Urinary bladder (tissue), 4 donors: ENCODE data around the gene FAM110D. TPM values are rescaled to one million over a fixed set of nuclear protein-coding genes. Genes with fewer than 3 reads are reported as not detected.

ENCODE experiments used
- DNase-seq: peaks from one replicate; pipeline ENCODE4 v3.0.0-alpha.2; 2015; ENCODE audit errors: extremely low spot score
- H3K27ac ChIP-seq: one replicate; pipeline ENCODE4 v1.5.1; 2013; ENCODE audit warnings: low read depth, mild to moderate bottlenecking, moderate library complexity
- H3K36me3 ChIP-seq: one replicate; pipeline ENCODE4 v1.6.1; 2013; ENCODE audit warnings: mild to moderate bottlenecking, moderate library complexity; ENCODE audit not compliant: insufficient read depth
- H3K4me1 ChIP-seq: one replicate; pipeline ENCODE4 v1.6.1; 2013; ENCODE audit warnings: mild to moderate bottlenecking, moderate library complexity; ENCODE audit not compliant: insufficient read depth
- H3K4me3 ChIP-seq: one replicate; pipeline ENCODE4 v1.5.1; 2013; ENCODE audit warnings: low read depth, low read length
- WGBS: extraction: QIAGEN DNeasy Blood & Tissue Kit; methylation state at CpG from one replicate; pipeline ENCODE4 v1.1.7; 2013; 5-methylcytosine and 5-hydroxymethylcytosine counted together
- polyA plus RNA-seq: library from polyadenylated mRNA; stranded (reverse); fragments of 200-250 nt; gene quantifications from one replicate; pipeline ENCODE4 v1.2.3, GENCODE V29; 2013
- total RNA-seq: library from RNA; depleted of rRNA; stranded (reverse); fragments of >200 nt; gene quantifications from one replicate; pipeline ENCODE4 v1.2.3, GENCODE V29; 2014
- donor health status: healthy with polysubstance abuse.
- donor health status: healthy.

The FAM110D gene
- total RNA-seq = 1.6 TPM
- 7.4 TPM for polyA plus RNA-seq

DNA sequence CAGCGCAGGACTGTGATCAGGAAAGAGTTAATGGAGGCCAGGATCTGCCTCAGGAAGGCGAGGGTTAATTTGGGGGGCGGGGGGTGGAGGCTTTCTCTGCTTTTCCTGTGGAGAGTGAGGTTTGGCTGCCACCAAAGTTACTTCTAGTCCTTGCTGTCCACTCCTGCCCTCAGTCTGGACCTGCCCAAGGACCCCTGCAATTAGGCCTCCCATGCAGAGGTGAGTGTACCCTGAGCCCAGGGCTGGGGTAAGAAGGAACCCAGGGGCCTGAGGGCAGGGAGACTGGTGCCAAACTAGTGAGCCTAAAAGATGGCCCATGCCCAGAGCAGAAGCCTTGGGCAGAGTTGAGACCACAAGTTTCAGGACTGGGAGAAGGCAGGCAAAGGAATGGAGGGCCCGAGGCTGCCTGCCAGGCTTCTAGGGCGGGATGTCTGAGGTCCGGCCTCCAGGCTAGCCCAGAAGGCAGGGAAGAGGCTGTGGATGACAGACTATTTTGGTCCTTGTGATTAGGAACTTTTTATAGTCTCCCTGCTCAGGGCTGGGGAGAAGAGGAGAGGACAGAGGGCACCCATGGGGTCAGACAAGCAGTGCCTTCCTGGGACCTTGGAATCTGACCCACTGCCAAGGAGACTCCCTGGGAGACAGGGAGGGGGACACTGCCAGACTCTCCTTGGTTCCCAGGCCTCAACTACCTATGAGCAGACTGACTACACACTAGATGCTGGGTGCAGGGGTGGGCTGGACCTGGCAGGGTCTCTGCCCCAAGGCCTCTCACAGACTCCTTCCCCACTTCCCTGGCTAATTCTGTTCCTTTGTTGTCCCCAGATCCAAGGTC lies at the start of gene FAM110D:
FAM110D (plus strand) TSS at position 172 of the 835 bp plus-strand sequence. CDS start 2,213 bp downstream, outside the sequence.
- no peaks in the 10 kb centered on the region for H3K4me1 ChIP-seq
- H3K27ac ChIP-seq = no peak within 1 kb of the TSS
- H3K36me3 ChIP-seq = no peaks in the 10 kb centered on the region
- H3K4me3 ChIP-seq = peak within 1 kb of the TSS; percentile 24
- 51% methylated on average over 6 of the region's 6 CpGs for WGBS
- DNase-seq = no peak

DNA sequence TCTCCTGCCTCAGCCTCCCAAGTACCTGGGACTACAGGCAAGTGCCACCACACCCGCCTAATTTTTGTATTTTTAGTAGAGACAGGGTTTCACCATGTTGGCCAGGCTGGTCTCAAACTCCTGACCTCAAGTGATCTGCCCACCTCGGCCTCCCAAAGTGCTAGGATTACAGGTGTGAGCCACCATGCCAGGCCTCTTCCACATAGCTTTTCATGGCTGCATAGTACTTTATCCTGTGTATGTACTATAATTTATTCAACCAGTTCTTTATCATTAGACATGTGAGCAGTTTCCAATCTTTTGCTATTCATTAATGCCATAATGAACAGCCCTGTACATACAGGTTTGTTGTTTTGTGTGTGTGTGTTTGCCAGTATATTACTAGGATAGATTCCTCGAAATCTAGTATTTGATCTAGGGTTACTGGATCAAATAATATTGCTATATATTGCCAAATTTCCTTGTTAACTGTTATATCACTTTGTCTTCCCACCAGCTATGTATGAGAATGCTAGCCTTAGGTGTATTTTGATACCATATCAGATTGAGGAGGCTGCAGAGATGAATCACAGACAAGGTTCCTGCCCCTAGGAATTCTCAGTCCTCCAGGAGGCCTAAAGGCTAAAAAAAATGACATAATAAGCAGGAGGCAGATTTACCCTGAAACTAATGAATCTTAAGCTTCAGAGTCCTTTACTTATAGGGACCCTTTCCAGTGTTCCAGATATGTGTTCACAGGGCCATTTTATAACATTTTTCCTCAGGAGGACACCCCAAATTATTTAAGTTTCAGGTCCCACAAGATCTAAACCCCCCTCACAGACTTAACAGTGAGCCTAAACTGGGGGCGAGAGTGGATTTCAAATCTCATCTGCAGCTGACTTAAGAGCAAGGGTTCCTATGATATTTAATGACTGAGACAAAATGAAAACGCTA lies 49.4 kb upstream of the FAM110D start:
- 89% methylated on average over 5 of the region's 5 CpGs for WGBS
- no peak overlapping the region for H3K4me3 ChIP-seq

DNA sequence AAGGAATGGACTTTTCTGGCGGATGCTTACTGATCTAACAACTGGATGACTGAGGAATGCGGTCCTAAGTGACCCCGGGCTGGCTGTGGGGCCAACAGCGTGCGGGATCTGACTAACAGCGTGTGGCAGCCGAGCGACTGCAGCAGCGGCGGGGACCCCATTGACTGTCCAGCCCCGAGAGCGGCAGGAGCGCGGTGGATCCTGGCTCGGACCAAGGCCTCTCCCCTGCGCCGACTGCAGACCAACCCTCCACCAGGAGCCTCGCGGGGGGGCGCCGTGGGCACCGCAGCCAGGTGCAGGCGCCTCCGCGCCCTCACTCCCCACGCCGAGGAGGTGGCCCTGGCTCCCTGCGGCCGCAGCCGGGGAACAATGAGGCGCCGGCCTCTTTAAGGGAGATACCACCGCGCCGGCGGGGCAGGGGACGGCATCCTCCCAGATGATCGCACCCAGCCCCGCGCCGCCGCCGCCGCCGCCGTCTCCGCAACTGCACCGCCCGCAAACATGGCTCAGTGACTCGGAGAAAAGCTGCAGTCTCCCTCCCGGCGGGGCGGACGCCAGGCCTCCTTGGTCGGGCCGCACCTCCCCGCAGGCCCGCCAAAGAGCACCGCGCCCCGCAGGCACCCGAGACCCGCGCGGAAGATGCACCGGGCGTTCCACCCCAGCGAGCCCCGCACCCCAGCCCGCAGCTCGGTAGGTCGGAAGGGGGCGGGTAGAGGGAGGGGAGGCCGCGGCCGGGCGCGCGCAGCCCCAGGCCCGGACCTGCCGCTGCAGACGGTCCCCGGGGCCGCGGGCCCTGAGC lies 47.9 kb upstream of the FAM110D start:
- H3K36me3 ChIP-seq = no peaks in the 10 kb centered on the region
- peak overlapping the region; percentile 88 for H3K27ac ChIP-seq
- WGBS = under 1% methylated on average over 85 of the region's 85 CpGs
- H3K4me3 ChIP-seq = peak overlapping the region; percentile 85
- DNase-seq = no peak
- peaks cover 2% of the 10 kb centered on the region for H3K4me1 ChIP-seq

More for the DNA sequence above, 49.4 kb upstream of the FAM110D start:
- no peak overlapping the region for H3K27ac ChIP-seq
- peaks cover 2% of the 10 kb centered on the region for H3K4me1 ChIP-seq
- no peak for DNase-seq
- no peaks in the 10 kb centered on the region for H3K36me3 ChIP-seq

- Histone ChIP-seq H3K27ac (peak within 1 kb of the TSS; percentile 89), H3K4me3 (peak within 1 kb of the TSS; percentile 85), H3K4me1 (peaks cover 2% of the 10 kb centered on the region), H3K36me3 (no peaks in the 10 kb centered on the region)
- DNase-seq = peak; percentile 76
- under 1% methylated on average over 96 of the region's 96 CpGs for WGBS
Measured at GRCh38 chr1:26111530-26112406, 47.1 kb upstream of the FAM110D start, which contains the start of gene PDIK1L. Gene PDIK1L, plus strand, starts transcription at chr1:26111824. Its CDS starts 2,485 bp downstream, at chr1:26114309.

DNA sequence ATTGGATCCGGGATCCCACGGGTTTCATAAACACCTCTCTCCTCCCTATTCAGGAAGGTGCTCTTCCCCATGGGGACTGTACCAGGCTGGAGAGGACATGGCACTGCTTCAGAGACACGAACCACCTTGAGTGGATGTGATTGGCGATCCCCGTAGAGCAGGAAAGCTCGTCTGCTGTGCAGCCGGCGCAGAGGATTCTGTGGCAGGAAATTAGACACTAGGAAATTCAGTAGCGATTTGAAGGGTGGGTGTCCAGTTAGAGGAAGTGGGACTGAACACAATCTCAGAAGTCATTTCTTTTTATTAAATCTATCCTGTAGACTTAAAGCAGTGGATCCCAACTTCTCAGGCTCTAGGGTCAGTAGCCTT lies 46.5 kb upstream of the FAM110D start:
- Histone ChIP-seq H3K36me3 (no peaks in the 10 kb centered on the region), H3K4me1 (peaks cover 2% of the 10 kb centered on the region), H3K4me3 (peak overlapping the region; percentile 85), H3K27ac (peak overlapping the region; percentile 30)
- 2% methylated on average over 9 of the region's 9 CpGs for WGBS
- no peak for DNase-seq

GRCh38 chr1:26114165-26114927 lies 44.5 kb upstream of the FAM110D start:
- no peak overlapping the region for H3K27ac ChIP-seq
- H3K36me3 ChIP-seq = no peaks in the 10 kb centered on the region
- H3K4me3 ChIP-seq = no peak overlapping the region

DNA sequence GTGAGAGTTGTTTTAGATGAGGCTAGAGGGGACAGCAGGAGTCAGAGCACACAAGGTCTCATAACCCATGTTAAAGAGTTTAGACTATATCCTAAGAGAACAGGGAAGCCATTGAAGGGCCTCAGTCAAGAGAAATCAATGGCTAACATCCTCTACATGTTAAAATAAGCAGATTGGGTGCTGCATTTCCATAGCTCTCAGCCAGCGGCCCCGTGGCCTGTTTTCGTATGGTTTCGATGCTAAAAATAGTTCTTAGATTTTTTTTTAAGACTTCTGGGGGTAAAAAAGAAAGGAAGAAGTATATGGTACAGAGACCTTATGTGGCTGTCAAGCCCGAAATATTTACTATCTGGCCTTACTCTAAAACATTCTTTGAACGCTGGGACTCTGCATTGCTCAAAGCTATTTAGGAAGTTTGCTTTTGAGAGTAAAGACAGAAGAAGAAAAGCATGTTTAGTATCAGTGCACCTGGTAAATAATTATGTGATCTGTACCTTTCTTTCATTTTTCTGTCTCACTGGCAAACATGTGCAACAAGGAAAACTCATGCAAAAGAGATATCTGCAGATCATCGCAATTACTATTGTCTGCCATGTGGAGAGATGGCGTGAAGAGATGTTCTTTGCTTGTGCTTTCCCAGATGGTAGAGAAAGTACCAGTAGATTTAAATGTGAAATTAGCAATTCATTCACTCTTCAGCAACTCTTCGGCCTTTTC lies 38.8 kb upstream of the FAM110D start:
- no peaks in the 10 kb centered on the region for H3K4me1 ChIP-seq
- H3K27ac ChIP-seq = no peak overlapping the region
- H3K4me3 ChIP-seq = no peak overlapping the region
- DNase-seq = no peak
- WGBS = 71% methylated on average over 9 of the region's 9 CpGs
- H3K36me3 ChIP-seq = peaks cover 2% of the 10 kb centered on the region

More at GRCh38 chr1:26114165-26114927, 44.5 kb upstream of the FAM110D start:
- WGBS = 85% methylated on average over 12 of the region's 12 CpGs
- peaks cover 2% of the 10 kb centered on the region for H3K4me1 ChIP-seq
- no peak for DNase-seq

DNA sequence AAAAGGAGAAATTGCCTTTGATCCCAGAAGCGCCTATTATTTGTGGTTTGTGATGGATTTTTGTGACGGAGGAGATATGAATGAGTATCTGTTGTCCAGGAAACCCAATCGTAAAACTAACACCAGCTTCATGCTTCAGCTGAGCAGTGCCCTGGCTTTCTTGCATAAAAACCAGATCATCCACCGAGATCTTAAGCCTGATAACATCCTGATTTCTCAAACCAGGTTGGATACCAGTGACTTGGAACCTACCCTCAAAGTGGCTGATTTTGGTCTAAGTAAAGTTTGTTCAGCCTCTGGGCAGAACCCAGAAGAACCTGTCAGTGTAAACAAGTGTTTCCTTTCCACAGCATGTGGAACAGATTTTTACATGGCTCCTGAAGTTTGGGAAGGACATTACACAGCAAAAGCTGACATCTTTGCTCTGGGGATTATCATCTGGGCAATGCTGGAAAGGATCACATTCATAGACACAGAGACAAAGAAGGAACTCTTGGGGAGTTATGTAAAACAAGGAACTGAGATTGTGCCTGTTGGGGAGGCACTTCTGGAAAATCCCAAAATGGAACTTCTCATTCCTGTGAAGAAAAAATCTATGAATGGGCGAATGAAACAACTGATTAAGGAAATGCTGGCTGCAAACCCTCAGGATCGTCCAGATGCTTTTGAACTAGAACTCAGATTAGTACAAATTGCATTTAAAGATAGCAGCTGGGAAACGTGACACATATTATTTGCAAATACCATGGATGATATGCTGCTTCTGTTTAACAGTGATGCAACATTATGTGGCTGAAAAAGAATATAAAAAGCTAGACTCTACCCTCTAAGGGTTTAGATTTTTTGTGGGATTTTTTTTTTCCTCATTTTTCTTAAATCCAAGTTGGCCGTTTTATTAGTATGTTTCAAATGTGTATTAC lies 36.8 kb upstream of the FAM110D start:
- DNase-seq = no peak
- H3K4me1 ChIP-seq = no peaks in the 10 kb centered on the region
- peaks cover 2% of the 10 kb centered on the region for H3K36me3 ChIP-seq
- 53% methylated on average over 8 of the region's 8 CpGs for WGBS
- H3K4me3 ChIP-seq = no peak overlapping the region
- H3K27ac ChIP-seq = no peak overlapping the region

DNA sequence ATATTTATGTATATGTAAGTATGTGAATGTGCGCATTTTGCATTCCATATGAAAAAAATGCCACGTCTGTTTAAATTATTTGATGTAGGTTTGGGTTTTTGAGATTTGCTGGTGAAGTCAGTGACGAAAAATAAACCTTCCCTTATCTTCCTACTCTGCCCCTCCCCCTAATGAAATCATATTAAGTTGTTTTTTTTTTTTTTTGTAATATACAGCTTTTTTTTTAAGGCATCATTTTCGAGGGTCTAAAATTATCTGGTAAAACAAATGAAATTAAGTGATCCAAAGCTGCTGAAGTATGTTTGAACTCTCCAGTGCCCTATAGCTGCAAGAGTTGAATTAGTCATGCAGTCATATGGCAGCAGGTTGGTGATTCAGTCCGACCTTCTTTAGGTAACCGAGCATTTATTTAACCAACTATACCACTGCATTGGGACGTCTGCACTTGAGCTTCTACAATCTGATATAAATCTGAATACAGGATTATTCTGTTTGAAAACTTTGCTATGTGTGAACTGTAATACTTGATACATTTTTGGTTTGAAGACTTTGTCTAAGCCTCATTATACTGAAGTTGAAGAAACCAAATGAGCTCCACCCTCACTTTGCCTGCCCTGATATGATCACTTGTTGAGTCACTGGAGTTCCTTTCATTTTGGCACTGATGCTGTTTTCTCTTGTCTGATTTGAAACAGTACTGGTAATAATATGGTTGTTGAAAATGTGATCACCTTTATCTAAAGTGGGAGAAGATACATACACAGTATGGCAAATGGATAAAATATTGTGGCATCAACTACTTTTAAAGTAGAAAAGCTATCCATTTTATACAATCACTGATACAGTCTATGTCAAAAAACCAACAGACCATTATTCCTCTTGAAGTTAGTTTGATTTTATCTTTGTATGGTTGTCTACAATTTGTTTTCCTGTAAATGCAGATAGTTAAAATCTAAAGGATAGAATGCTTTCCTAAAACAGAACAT lies 35.6 kb upstream of the FAM110D start:
- no peak overlapping the region for H3K4me3 ChIP-seq
- 83% methylated on average over 7 of the region's 7 CpGs for WGBS
- no peak for DNase-seq
- H3K4me1 ChIP-seq = no peaks in the 10 kb centered on the region
- H3K27ac ChIP-seq = peak overlapping the region; percentile 23
- H3K36me3 ChIP-seq = peaks cover 2% of the 10 kb centered on the region
